ENCODE measurements around the gene ESR1. TPM values are rescaled to one million over a fixed set of nuclear protein-coding genes. Genes with fewer than 3 reads are reported as not detected.

The ESR1 gene
- 1 to 10 TPM in 1 of 2 donors, under 1 TPM in 1; 0.07 to 1.3 TPM for total RNA-seq

DNA sequence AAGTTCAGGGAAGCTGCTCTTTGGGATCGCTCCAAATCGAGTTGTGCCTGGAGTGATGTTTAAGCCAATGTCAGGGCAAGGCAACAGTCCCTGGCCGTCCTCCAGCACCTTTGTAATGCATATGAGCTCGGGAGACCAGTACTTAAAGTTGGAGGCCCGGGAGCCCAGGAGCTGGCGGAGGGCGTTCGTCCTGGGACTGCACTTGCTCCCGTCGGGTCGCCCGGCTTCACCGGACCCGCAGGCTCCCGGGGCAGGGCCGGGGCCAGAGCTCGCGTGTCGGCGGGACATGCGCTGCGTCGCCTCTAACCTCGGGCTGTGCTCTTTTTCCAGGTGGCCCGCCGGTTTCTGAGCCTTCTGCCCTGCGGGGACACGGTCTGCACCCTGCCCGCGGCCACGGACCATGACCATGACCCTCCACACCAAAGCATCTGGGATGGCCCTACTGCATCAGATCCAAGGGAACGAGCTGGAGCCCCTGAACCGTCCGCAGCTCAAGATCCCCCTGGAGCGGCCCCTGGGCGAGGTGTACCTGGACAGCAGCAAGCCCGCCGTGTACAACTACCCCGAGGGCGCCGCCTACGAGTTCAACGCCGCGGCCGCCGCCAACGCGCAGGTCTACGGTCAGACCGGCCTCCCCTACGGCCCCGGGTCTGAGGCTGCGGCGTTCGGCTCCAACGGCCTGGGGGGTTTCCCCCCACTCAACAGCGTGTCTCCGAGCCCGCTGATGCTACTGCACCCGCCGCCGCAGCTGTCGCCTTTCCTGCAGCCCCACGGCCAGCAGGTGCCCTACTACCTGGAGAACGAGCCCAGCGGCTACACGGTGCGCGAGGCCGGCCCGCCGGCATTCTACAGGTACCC, at the start of gene ESR1:
Gene ESR1, plus strand, starts transcription at position 170 of the 858 bp plus-strand sequence. Its CDS starts 231 bp downstream, at position 401.
- ATAC-seq (replicated peaks in 1 of 2) (peak; percentile 64 to 71), DNase-seq (peak; percentile 11 to 21)
- H3K9me3 Mint-ChIP-seq = no peaks in the 10 kb centered on the region
- no peak within 1 kb of the TSS for H3K27ac Mint-ChIP-seq
- peaks cover 0 to 2% of the 10 kb centered on the region in 2 donors for H3K36me3 Mint-ChIP-seq (ENCODE audit: insufficient read depth in 2 of 2)
- H3K4me3 Mint-ChIP-seq = peak within 1 kb of the TSS; percentile 81 to 86
- H3K27me3 Mint-ChIP-seq (ENCODE audit: low read depth) = peaks cover 73% of the 10 kb centered on the region
- H3K4me1 Mint-ChIP-seq (ENCODE audit: low read depth) = peaks cover 18% of the 10 kb centered on the region

DNA sequence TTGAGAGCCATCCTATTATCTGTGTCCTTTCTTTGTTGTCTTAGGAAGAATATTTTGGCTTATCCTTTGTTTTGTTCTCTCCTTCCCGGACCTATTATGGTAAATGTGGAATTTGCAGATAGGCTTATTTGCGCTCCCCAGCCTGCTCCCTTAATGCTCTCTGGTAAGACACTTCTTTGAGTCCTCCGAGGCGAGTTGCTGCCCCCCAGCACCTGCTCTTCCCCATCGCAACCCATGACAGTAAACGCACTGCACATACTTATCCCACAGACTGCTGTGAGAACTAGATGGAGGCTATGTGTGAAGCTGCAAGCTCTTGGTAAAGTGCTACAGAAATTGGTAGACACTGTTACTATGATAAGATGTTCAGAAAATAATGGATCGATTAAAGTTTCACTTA, 47.0 kb upstream of the ESR1 start:
- ATAC-seq (replicated peaks in 1 of 2) = no peak

DNA sequence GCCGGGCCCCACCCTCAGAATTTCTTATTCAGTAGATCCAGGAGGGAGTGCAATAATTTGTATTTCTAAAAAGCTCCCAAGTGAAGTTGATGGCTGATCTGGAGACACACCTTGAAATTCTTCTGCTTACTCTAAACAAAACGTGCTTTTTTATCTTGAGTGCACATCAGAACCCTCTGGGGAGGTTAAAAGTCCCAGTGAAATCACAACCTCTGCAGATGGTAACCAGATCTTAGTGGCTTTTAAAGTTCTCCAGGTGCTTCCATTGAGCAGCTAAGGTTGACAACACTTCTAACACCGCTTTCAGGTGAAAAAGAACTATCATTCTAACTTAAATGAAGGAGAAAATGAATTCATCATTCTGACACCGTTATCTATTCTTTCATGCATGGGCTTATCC, 45.6 kb upstream of the ESR1 start:
- no peak overlapping the region for H3K27ac Mint-ChIP-seq
- DNase-seq (no peak), ATAC-seq (replicated peaks in 1 of 2) (no peak)
- peaks cover 2% of the 10 kb centered on the region for H3K27me3 Mint-ChIP-seq (ENCODE audit: low read depth)
- peaks cover 38% of the 10 kb centered on the region for H3K4me1 Mint-ChIP-seq (ENCODE audit: low read depth)
- no peaks in the 10 kb centered on the region for H3K36me3 Mint-ChIP-seq (ENCODE audit: insufficient read depth in 2 of 2)
- H3K9me3 Mint-ChIP-seq = no peaks in the 10 kb centered on the region
- H3K4me3 Mint-ChIP-seq = no peak overlapping the region

More for the DNA sequence above, 47.0 kb upstream of the ESR1 start:
- Mint-ChIP-seq H3K27me3 (ENCODE audit: low read depth) (no peaks in the 10 kb centered on the region), H3K4me1 (ENCODE audit: low read depth) (peaks cover 48% of the 10 kb centered on the region), H3K36me3 (ENCODE audit: insufficient read depth in 2 of 2) (peaks cover 0 to 3% of the 10 kb centered on the region in 2 donors), H3K4me3 (no peak overlapping the region), H3K27ac (no peak overlapping the region), H3K9me3 (peaks cover 0 to 3% of the 10 kb centered on the region in 2 donors)
- no peak for DNase-seq

DNA sequence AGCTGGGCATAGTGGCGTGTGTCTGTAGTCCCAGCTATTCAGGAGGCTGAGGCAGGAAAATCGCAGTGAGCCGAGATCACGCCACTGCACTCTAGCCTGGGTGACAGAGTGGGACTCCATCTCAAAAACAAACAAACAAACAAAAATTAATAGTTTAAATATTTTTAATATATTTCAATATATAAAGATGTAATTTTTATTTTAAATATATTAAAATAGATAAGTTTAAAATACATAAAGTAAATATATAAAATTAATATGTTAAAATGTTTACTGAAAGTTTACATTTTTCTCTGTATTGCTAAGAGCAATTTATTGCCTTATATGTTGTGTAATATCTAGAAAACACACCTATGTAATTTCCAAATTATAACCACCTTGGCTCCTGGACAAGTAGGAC, 44.7 kb upstream of the ESR1 start:
- Mint-ChIP-seq H3K4me1 (ENCODE audit: low read depth) (peaks cover 29% of the 10 kb centered on the region), H3K36me3 (ENCODE audit: insufficient read depth in 2 of 2) (no peaks in the 10 kb centered on the region), H3K4me3 (no peak overlapping the region), H3K27me3 (ENCODE audit: low read depth) (peaks cover 7% of the 10 kb centered on the region), H3K9me3 (no peaks in the 10 kb centered on the region), H3K27ac (no peak overlapping the region)
- DNase-seq = no peak
- ATAC-seq (replicated peaks in 1 of 2) = no peak

DNA sequence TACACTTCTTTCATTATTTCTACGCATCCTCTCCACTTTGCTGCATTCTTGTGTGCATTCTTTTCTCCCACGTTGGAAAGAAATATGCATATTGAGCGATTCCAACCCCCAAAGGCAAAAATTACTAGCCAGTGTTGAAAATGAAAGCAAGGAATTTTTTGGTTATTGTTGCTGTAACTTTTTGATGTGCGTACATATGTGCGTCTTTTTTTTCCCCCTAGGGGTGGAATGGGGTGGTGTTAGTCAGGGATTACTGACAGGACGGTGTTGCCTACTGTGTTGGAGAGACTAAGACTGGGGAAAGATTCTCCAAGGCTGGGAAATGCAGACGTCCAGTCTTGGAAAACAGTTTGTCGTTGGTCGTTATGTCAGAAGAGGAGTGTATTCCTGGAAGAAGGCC, 44.2 kb upstream of the ESR1 start:
- Mint-ChIP-seq H3K9me3 (no peaks in the 10 kb centered on the region), H3K27me3 (ENCODE audit: low read depth) (peaks cover 7% of the 10 kb centered on the region), H3K4me1 (ENCODE audit: low read depth) (peaks cover 24% of the 10 kb centered on the region), H3K4me3 (no peak overlapping the region), H3K36me3 (ENCODE audit: insufficient read depth in 2 of 2) (no peaks in the 10 kb centered on the region), H3K27ac (no peak overlapping the region)
- ATAC-seq (replicated peaks in 1 of 2) (no peak), DNase-seq (no peak)

DNA sequence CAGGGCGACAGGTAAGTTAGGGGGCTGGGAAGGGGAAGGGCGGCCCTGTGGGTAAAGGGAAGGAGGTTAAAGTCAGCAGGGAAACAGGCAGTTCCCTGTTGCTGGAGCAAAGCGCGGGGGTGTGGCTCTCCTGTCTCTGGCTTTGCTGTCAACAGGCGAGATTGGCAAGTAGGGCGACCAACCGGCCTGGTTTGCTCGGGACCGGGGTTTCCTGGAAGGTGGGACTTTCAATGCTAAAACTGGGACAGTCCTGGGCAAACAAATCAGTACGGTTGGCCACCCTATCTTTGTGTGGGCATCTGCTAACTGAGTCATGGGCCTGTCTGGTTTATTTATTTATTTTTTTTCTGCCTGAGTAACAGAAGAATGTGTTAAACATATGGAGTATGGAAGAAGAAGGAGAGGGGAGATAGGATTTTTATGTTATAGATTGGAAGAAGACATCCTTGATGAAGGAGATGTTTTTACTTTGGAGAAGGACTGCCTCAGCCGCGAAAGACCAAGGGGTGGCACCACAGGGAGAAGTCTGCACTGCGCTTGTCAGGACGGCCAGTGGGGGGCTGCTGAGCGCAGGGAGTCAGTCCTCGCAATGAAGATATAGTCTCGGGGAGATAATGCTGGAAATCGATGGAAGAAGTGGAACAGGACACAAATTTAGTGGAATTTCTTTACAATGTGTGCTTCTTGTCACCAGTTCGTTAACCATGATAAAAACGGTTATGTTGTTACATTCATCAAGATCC, 43.4 kb upstream of the ESR1 start:
- peaks cover 7% of the 10 kb centered on the region for H3K27me3 Mint-ChIP-seq (ENCODE audit: low read depth)
- peak; percentile 38 to 59 for DNase-seq
- H3K4me1 Mint-ChIP-seq (ENCODE audit: low read depth) = peaks cover 16% of the 10 kb centered on the region
- H3K36me3 Mint-ChIP-seq (ENCODE audit: insufficient read depth in 2 of 2) = no peaks in the 10 kb centered on the region
- peak overlapping the region; percentile 42 to 44 for H3K4me3 Mint-ChIP-seq
- ATAC-seq (replicated peaks in 1 of 2) = peak; percentile 80 to 83
- no peaks in the 10 kb centered on the region for H3K9me3 Mint-ChIP-seq
- H3K27ac Mint-ChIP-seq = no peak overlapping the region

DNA sequence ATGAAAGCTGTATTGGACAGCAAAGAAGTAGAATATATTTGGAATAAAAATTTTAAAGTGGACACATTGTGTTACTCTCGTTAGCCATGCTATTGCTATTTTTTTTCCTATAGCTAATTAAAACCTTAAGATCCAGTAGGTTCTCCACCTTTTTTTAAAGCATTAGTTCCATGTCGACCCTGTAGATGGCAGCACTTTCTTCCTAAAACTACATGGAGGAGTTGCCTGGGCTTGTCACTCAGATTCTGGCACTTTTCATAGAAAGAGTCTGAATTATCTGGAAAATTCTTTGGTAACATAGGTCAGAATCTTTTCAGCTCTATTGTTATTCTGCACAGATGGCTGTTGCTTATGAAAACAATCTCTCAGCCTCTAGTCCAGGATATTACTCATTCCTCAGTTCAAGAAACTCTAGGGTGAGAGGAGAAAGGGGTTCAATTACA, 42.0 kb upstream of the ESR1 start:
- DNase-seq (peak; percentile 39 to 54), ATAC-seq (replicated peaks in 1 of 2) (peak; percentile 42 to 45)
- no peak overlapping the region for H3K27ac Mint-ChIP-seq
- no peak overlapping the region for H3K4me3 Mint-ChIP-seq
- H3K4me1 Mint-ChIP-seq (ENCODE audit: low read depth) = peaks cover 16% of the 10 kb centered on the region
- no peaks in the 10 kb centered on the region for H3K9me3 Mint-ChIP-seq
- no peaks in the 10 kb centered on the region for H3K36me3 Mint-ChIP-seq (ENCODE audit: insufficient read depth in 2 of 2)
- H3K27me3 Mint-ChIP-seq (ENCODE audit: low read depth) = peaks cover 15% of the 10 kb centered on the region

DNA sequence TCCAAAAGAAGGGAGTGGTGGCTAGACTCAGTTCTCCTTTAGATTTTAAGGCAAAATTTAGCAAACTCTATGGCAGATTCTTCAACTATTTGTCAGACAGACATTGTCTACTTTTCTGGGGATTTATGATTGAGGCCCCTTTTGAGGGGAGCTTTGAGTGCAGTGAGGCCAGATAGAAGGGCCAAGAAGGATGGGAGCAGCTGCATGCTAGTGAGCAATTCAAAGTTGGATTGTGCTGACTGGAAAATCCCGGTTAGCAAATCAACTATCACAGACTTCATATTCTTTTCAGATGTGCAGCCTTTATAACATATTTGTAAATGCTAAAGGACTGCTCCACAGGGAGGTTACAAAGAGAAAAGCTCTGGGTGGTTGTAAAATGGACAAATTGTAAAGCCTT, 35.0 kb upstream of the ESR1 start:
- Mint-ChIP-seq H3K9me3 (no peaks in the 10 kb centered on the region), H3K27ac (no peak overlapping the region), H3K36me3 (ENCODE audit: insufficient read depth in 2 of 2) (no peaks in the 10 kb centered on the region), H3K4me1 (ENCODE audit: low read depth) (no peaks in the 10 kb centered on the region), H3K4me3 (no peak overlapping the region), H3K27me3 (ENCODE audit: low read depth) (peaks cover 13% of the 10 kb centered on the region)
- ATAC-seq (replicated peaks in 1 of 2) (no peak), DNase-seq (no peak)

DNA sequence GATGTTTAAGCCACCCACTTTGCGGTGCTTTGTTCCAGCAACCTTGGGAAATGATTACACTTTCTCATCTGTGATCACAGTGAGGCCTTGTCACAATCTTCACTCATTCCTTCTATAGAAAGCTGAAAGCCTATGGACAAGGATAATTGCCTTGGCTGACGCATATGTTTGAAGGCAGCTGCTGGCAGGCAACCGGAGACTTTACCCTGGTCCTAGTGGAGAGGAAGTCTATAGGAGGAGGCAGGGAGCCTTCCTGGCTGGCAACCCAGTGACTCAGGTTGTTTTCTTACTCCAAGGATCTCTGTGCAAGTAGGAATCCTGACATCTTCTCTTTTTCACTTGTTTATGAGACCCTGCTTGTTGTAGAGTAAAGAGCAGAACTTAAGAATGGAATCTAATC, 34.1 kb upstream of the ESR1 start:
- Mint-ChIP-seq H3K27ac (no peak overlapping the region), H3K9me3 (no peaks in the 10 kb centered on the region), H3K4me3 (no peak overlapping the region), H3K4me1 (ENCODE audit: low read depth) (no peaks in the 10 kb centered on the region), H3K27me3 (ENCODE audit: low read depth) (peaks cover 13% of the 10 kb centered on the region), H3K36me3 (ENCODE audit: insufficient read depth in 2 of 2) (no peaks in the 10 kb centered on the region)
- ATAC-seq (replicated peaks in 1 of 2) = no peak
- no peak for DNase-seq

DNA sequence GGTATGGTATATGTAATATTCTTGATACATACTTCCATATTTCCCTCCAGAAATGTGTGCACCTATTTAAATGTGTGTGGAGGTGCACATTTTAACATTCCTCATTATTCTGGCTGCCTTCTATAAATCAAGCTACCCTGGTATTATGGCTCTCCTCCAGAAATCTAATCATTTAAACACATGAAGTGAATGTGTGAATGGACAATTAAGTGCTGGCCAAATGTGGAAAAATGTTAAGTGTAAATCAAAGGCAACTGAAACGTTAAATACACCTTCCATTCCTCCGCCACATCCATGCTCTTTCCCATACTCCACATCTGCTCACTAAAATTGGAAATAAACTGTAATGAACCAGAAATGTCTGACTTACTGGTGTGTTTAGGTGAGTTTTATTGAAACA, 24.9 kb upstream of the ESR1 start:
- H3K9me3 Mint-ChIP-seq = no peaks in the 10 kb centered on the region
- no peak for ATAC-seq (replicated peaks in 1 of 2)
- H3K27ac Mint-ChIP-seq = no peak overlapping the region

DNA sequence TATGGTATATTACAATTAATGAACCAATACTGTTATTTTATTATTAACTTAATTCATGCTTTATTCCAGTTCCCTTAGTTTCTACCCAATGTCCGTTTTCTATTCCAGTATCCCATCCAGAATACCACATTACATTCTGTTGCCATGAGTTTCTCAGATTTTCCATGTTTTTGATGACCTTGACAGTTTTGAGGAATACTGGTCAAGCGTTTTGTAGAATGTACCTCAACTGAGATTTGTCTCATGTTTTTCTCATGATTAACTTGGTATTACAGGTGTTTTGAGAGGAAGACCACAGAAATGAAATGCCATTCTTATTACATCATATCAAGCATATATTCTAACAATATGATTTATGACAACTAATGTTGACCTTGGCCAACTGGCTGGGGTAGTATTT, 23.8 kb upstream of the ESR1 start:
- no peak overlapping the region for H3K27ac Mint-ChIP-seq
- DNase-seq (no peak), ATAC-seq (replicated peaks in 1 of 2) (no peak)
- no peaks in the 10 kb centered on the region for H3K27me3 Mint-ChIP-seq (ENCODE audit: low read depth)
- H3K36me3 Mint-ChIP-seq (ENCODE audit: insufficient read depth in 2 of 2) = no peaks in the 10 kb centered on the region
- no peaks in the 10 kb centered on the region for H3K9me3 Mint-ChIP-seq
- no peak overlapping the region for H3K4me3 Mint-ChIP-seq
- H3K4me1 Mint-ChIP-seq (ENCODE audit: low read depth) = no peaks in the 10 kb centered on the region

More for the DNA sequence above, 24.9 kb upstream of the ESR1 start:
- Mint-ChIP-seq H3K36me3 (ENCODE audit: insufficient read depth in 2 of 2) (no peaks in the 10 kb centered on the region), H3K27me3 (ENCODE audit: low read depth) (no peaks in the 10 kb centered on the region), H3K4me3 (no peak overlapping the region), H3K4me1 (ENCODE audit: low read depth) (no peaks in the 10 kb centered on the region)
- DNase-seq = no peak

DNA sequence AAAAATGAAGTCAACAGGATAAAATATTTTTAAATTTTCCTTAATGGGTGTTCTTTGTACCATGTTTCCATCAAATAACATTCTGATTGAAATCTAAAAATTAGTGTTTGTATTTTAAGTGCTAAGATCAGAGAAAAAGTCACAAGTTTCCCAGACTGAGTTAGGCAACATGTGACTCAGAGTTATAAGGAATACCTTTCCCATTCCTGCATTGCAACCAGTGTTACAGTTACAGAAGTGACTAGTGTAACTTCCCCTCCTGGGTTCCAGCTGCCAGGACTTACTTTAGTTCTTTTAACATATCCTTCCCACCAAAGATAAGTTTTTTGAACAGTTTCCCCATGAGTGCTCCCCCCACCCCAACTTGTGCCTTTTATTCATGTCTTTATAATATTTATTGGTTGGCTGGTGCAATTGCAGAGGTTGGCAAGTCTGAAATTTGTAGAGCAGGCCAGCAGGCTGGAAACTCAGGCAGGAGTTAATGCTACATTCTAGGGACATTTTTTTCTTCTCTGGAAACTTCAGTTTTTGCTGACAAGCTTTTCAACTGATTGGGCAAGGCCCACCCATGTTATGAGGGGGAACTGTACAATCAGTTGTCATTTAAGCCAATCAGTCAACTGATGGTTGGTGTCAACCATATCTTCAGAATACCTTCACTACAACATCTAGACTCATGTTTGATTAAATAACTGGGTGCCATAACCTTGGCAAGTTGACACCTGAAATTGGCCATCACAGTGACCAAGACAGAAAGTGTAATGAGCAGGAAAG, 22.9 kb upstream of the ESR1 start:
- no peak for DNase-seq
- Mint-ChIP-seq H3K27me3 (ENCODE audit: low read depth) (no peaks in the 10 kb centered on the region), H3K4me1 (ENCODE audit: low read depth) (no peaks in the 10 kb centered on the region), H3K36me3 (ENCODE audit: insufficient read depth in 2 of 2) (no peaks in the 10 kb centered on the region), H3K9me3 (no peaks in the 10 kb centered on the region), H3K4me3 (no peak overlapping the region), H3K27ac (no peak overlapping the region)
- no peak for ATAC-seq (replicated peaks in 1 of 2)
